ENCODE measurements around the gene AGBL4. TPM values are rescaled to one million over a fixed set of nuclear protein-coding genes. Genes with fewer than 3 reads are reported as not detected.

The AGBL4 gene
- total and polyA plus RNA-seq, 9 of the 15 experiments (the other 6 are each of a cell fraction or from before 2014, with no cell fraction given), result 0.11 TPM; not detected in 7

- no peaks in the 10 kb centered on the region for H3K27me3 ChIP-seq (ENCODE audit: control insufficient read depth in 2 of 2, insufficient read depth in 2 of 2, low read length in 2 of 2)
- no TSS peak for BruUV-seq (replicated peaks)
- no peaks in the 10 kb centered on the region for H4K20me1 ChIP-seq (replicated peaks; ENCODE audit: control insufficient read depth, insufficient read depth, low read length)
- no peaks in the 10 kb centered on the region for H3K36me3 ChIP-seq (ENCODE audit: control insufficient read depth, insufficient read depth, low read length)
- no peak for TF ChIP-seq ADNP (tag; IDR thresholded peaks at IDR 0.05)
- TF ChIP-seq C11orf30 (IDR thresholded peaks at IDR 0.05; ENCODE audit: low read depth), result no peak
- no peak for TF ChIP-seq ZKSCAN3 (CRISPR knock-in tag; IDR thresholded peaks at IDR 0.05)
- TF ChIP-seq CEBPB (tag; IDR thresholded peaks at IDR 0.05), result no peak
- no peak for TF ChIP-seq E2F3 (CRISPR knock-in tag; IDR thresholded peaks at IDR 0.05)
- no peak for TF ChIP-seq CREB5 (CRISPR knock-in tag; IDR thresholded peaks at IDR 0.05)
- H3K9me3 ChIP-seq (replicated peaks; ENCODE audit: control insufficient read depth, insufficient read depth, low read depth, low read length), result no peaks in the 10 kb centered on the region
- no peak overlapping the region for H3K4me2 ChIP-seq (ENCODE audit: insufficient read depth, low read length)
- intact Hi-C loops (cut with micrococcal nuclease), result no loop called here
- no peak for ATAC-seq
- H3K4me3 ChIP-seq, result no peak overlapping the region
- DNase-seq (ENCODE audit: extremely low read depth in 1 of 4, low spot score in 3 of 4), result no peak
- no peak for FAIRE-seq
- CTCF ChIA-PET (ENCODE audit: low intra/inter-chr PET ratio), result no interaction called here
- no peaks in the 10 kb centered on the region for H3K9me1 ChIP-seq (ENCODE audit: control insufficient read depth, insufficient read depth, low read length)
- H3K9ac ChIP-seq (ENCODE audit: insufficient read depth in 1 of 2, low read depth in 2 of 2, low read length in 2 of 2), result no peak overlapping the region
- no peaks in the 10 kb centered on the region for H3K4me1 ChIP-seq (replicated peaks in 1 of 2; ENCODE audit: control insufficient read depth in 2 of 2, insufficient read depth in 2 of 2, low read length in 2 of 2)
- no peaks in the 10 kb centered on the region for H3K79me2 ChIP-seq (ENCODE audit: control insufficient read depth, insufficient read depth, low read length)
- H3K27ac ChIP-seq (ENCODE audit: extremely low read depth, low read depth, low read length), result no peak overlapping the region
- no peak overlapping the region for H2AFZ ChIP-seq (ENCODE audit: low read depth, low read length)
- POLR2A ChIA-PET, result no interaction called here
- in situ Hi-C loops (cut with MboI), result no loop called here
Measured at GRCh38 chr1:48944811-48945210, 1078.9 kb downstream of the AGBL4 start.

GRCh38 chr1:48943826-48944225 is 1079.9 kb downstream of the AGBL4 start:
- no peak for FAIRE-seq
- no TSS peak for BruUV-seq (replicated peaks)
- WGBS (ENCODE audit: insufficient coverage, low coverage, missing lambda C conversion rate), result 3% methylated on average over 5 of the region's 5 CpGs

More at GRCh38 chr1:48943826-48944225, 1079.9 kb downstream of the AGBL4 start:
- Histone ChIP-seq H3K27me3 (ENCODE audit: control insufficient read depth in 2 of 2, insufficient read depth in 2 of 2, low read length in 2 of 2) (no peaks in the 10 kb centered on the region), H3K36me3 (ENCODE audit: control insufficient read depth, insufficient read depth, low read length) (no peaks in the 10 kb centered on the region), H3K4me1 (replicated peaks in 1 of 2; ENCODE audit: control insufficient read depth in 2 of 2, insufficient read depth in 2 of 2, low read length in 2 of 2) (no peaks in the 10 kb centered on the region), H2AFZ (ENCODE audit: low read depth, low read length) (no peak overlapping the region), H4K20me1 (replicated peaks; ENCODE audit: control insufficient read depth, insufficient read depth, low read length) (no peaks in the 10 kb centered on the region), H3K79me2 (ENCODE audit: control insufficient read depth, insufficient read depth, low read length) (no peaks in the 10 kb centered on the region), H3K9ac (ENCODE audit: insufficient read depth in 1 of 2, low read depth in 2 of 2, low read length in 2 of 2) (no peak overlapping the region), H3K9me3 (replicated peaks; ENCODE audit: control insufficient read depth, insufficient read depth, low read depth, low read length) (no peaks in the 10 kb centered on the region), H3K4me2 (ENCODE audit: insufficient read depth, low read length) (no peak overlapping the region), H3K4me3 (no peak overlapping the region), H3K9me1 (ENCODE audit: control insufficient read depth, insufficient read depth, low read length) (no peaks in the 10 kb centered on the region), H3K27ac (ENCODE audit: extremely low read depth, low read depth, low read length) (no peak overlapping the region)
- no peak for ATAC-seq
- CTCF ChIA-PET (ENCODE audit: low intra/inter-chr PET ratio), result no interaction called here
- intact Hi-C loops (cut with micrococcal nuclease), result no loop called here
- no peak for DNase-seq (ENCODE audit: extremely low read depth in 1 of 4, low spot score in 3 of 4)
- POLR2A ChIA-PET, result no interaction called here
- in situ Hi-C loops (cut with MboI), result no loop called here
- TF ChIP-seq XRCC3 (IDR thresholded peaks at IDR 0.05) (no peak), GABPA (tag; conservative IDR thresholded peaks at IDR 0.05; ENCODE audit: low read depth) (no peak), JUNB (CRISPR knock-in tag; conservative IDR thresholded peaks at IDR 0.05) (no peak), RUNX1 (IDR thresholded peaks at IDR 0.05; ENCODE audit: low read depth) (no peak), ILK (tag; IDR thresholded peaks at IDR 0.05; ENCODE audit: borderline replicate concordance, low read depth) (no peak), NRF1 (conservative IDR thresholded peaks at IDR 0.05 in 1 of 2, IDR thresholded peaks at IDR 0.05 in 1 of 2) (no peak), ZNF124 (CRISPR knock-in tag; IDR thresholded peaks at IDR 0.05) (no peak), ZNF644 (tag; IDR thresholded peaks at IDR 0.05; ENCODE audit: low read depth) (no peak), FOXJ3 (CRISPR knock-in tag; IDR thresholded peaks at IDR 0.05) (no peak), ZNF76 (CRISPR knock-in tag; IDR thresholded peaks at IDR 0.05; ENCODE audit: borderline replicate concordance) (no peak), GABPB2 (CRISPR knock-in tag; conservative IDR thresholded peaks at IDR 0.05) (no peak), RAD21 (CRISPR knock-in tag; conservative IDR thresholded peaks at IDR 0.05 in 1 of 2, IDR thresholded peaks at IDR 0.05 in 1 of 2) (no peak), POLR2H (tag; IDR thresholded peaks at IDR 0.05; ENCODE audit: low read depth) (no peak)
